DMS114 treated with DMSO at 0.1 percent for 48 hours (cell line): ENCODE measurements around the gene LHX3.
"Not testable (repeated sequence)": the region's sequence is repeated elsewhere in the genome, so short reads cannot be mapped to it uniquely, and the experiment has no call there.

Experiments
- DNase-seq: peaks from one replicate; lab custom pipeline; 2025; ENCODE audit not compliant: unreplicated experiment; lab: John Stamatoyannopoulos, UW

Gene LHX3

DNA sequence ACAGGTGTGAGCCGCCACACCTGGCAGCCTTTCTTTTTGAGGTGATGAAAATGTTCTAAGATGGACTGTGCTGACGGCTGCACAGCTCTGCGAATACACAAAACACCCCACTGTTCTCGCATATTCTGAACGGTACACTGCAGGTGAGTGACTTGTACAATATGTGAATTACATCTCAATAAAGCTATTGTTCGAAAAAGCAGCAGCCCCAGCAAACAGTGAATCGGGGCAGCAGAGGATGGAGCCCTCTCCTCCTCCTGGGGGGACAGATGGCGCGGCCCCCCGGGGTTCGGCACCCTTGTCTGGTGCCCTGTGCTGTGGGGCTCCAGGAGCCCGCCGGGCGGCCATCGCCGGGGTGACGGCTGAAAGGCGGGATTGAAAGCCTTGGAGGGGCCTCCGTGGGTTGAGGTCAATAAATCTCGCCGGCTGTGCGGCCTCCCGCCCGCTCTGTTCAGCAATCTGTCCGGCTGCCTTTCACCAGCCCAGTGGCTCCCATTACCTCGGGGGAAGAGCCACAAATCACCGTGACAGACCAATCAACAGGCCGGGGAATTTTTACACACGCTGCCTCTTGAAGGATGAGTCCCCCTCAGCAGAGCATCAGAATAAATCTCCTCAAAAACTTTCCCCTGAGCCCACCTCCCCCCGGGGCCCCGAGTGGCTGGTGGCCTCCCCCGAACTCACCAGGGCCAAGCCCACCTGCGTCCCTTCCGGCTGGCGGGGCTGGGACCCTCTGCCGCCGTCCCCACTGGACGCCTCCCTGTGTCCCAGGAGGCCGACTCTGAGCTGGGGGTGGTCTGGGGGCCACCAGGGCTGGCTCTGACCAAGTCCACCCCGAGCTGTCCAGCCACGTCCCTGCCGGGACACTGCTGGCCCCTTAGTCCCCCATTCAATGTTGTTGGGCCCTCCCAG, 48.5 kb downstream of the LHX3 start:
- no peak for DNase-seq

DNA sequence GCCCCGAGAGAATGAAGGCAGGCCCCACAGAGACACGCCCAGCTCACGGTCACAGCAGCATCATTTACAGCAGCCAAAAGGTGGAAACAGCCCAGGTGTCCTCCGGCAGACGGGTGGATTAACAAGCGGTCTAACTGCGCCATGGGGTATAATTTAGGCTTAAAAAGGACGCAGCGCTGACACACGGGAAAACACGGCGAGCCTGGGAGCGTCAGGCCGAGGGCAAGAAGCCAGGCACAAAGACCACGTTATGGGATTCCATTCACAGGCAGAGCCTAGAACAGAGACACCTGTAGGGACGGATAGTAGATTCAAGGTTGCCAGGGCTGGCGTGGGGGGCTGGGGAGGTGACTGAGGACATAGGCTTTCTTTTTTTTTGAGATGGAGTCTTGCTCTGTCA, 49.4 kb downstream of the LHX3 start:
- no peak for DNase-seq

DNA sequence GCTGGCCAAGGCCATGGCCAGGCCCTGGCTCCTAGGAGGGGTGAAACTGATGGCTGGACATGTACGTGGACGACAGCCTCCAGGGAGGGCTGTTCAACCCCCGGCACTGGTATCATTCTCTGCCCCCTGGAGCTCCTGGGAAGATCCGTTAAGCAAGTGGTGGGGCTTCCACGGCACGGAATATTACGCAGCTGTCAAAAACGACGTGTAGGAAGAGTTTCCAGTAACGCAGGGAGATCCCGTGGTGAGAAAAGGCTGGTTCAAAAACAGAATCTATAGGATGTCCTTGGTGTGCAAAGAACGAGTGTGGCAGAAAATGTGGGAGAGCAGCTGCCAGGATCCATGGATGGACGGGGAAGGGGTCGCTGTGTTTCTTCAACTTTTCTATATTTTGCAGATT, 50.0 kb downstream of the LHX3 start:
- no peak for DNase-seq

DNA sequence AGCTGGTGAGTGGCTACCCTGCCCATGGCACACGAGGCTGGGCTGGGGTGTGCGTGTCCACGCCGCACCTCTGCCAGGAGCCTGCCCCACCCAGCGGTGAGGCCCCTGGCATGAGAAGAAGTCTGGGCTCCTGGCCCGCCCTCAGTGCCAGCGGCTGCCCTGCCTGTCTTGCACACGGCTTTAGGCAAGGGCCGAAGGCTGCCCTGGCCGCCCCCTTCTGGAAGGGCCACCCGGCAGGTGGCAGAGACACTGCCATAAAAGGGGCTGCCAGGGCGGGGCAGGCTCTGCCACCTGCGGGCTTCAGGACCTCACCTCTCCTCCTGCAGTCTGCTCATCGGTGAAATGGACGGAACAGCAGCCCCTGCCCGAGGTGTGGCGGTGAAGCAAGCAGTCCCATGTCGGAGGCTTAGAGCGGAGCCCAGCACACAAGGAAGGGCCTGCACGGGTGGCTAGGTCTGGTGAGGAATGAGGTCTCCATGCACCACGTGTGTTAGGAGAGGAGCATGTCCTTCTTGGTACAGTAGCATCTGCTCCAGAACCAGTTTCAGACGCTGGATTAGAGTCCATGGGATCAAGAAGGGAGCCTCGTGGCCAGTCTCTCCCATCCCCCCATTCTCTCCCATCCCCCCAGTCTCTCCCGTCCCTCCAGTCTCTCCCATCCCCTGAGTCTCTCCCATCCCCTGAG, 51.4 kb downstream of the LHX3 start:
- DNase-seq: no peak

DNA sequence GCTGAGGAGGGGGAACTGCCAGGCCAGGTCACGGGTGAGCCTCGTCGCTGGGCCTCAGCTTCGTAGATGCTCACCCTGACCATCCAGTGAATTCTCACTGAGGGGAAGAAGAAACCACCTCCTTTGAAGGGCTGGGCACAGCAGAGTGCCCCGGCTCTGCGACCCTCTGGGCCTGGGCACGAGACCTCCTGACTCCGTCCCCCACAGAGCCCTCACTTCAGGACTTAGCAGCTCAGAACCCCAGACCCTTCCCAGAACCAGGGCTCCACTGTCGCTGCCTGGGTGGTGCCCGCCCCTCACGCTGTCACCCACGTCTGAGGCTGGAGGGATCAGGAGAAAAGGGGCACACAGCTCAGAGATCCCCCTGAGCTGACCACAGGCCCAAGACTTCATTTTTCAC, 52.0 kb downstream of the LHX3 start:
- DNase-seq: no peak

DNA sequence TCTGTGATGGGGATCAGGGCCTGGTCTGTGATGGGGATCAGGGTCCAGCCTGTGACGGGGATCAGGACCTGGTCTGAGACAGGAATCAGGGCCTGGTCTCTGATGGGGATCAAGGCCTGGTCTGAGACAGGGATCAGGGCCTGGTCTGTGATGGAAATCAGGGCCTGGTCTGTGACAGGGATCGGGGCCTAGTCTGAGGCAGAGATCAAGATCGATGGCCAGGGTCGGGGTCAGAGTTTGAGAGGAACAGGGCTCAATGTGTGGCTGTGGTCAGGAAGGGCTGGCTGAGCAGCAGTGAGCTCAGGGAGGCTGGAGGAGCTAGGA, 52.4 kb downstream of the LHX3 start:
- no peak for DNase-seq

DNA sequence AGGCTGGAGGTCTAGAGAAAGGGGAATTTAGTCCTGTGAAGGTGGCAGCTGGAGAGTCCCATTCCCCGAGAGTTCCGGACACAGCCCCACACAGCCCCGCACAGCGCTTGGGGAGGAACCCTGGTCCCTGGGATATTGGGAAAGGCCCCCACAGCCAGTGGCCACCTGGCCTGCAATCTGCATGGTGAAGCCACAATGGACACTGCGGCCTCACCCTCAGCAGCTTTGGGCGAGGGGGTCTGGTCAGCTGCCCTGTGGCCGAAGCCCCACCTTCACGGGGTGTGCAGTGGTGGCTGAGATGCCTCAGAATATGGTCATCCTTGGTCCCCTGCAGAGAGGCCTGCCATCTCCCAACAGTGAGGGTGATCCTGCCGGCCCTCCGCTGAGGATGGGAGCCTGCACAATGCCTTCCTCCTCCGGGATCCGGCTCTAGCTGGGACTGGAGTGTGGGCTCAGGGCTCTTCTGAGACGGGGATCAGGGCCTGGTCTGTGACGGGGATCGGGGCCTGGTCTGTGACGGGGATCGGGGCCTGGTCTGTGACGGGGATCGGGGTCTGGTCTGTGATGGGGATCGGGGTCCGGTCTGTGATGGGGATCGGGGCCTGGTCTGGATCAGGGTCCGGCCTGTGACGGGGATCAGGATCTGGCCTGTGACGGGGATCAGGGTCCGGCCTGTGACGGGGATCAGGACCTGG, 52.9 kb downstream of the LHX3 start:
- DNase-seq: no peak

DNA sequence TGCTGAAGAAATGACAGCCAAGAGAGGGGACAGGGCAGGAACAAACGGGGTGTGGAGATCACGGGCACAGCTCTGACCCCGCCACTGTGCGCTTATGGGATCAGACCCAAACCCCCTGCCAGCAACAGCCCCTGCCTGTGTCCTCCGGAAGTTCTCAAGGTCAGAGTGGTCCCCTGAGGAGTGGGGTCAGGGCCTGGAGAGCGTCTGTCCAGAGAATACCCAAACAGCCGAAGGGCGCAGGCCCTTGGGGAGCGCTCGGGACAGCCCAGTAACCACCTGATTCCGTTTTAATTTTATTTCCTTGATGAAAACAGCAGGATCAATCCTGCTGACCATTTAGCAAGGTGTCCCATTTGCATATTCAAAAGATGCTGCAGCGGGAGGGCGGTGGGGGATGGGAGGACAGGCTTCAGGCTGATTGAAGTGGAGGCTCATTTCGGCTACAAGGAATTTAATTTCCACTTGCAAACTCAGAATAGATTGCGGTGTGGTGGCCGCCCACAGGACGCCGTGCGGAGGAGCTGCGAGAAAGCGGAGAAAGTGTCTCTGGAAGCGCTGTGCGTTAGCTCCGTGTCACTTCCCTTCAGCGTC, 53.6 kb downstream of the LHX3 start:
- no peak for DNase-seq

DNA sequence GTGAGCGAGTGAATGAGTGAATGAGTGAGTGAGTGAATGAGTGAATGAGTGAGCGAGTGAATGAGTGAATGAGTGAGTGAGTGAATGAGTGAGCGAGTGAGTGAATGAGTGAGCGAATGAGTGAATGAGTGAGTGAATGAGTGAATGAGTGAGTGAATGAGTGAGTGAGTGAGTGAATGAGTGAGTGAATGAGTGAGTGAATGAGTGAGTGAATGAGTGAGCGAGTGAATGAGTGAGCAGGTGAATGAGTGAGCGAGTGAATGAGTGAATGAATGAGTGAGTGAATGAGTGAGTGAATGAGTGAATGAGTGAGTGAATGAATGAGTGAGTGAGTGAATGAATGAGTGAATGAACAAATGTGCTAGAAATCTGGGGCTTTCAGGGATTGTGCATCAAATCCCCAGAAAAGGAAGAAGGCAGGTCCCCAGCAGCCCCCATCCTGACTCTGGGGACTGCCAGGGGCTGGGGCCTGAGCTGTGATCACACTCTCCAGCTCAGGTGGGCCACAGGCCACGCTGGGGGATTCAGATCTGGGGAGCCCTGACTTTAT, 54.2 kb downstream of the LHX3 start:
- not testable (repeated sequence) for DNase-seq

DNA sequence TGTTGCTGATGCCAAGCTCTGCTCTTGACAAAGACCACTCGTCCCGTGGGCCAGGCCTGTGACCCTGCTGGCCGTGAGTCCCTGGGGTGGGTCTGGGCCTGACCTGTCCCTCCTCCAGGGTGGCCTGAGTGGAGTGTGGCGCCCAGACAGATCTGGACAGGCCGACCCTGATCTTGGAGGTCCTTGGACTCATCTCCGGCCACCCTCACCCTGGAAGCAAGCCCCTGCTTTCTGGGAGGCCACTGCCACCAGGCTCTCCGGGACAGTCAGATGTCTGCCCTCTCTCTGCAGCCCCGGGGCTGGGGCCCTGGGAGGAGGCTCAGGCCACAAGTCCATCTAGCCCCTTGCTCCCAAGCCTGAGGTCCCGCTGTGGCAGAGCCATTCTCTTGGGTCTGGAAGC, 55.1 kb downstream of the LHX3 start:
- no peak for DNase-seq

DNA sequence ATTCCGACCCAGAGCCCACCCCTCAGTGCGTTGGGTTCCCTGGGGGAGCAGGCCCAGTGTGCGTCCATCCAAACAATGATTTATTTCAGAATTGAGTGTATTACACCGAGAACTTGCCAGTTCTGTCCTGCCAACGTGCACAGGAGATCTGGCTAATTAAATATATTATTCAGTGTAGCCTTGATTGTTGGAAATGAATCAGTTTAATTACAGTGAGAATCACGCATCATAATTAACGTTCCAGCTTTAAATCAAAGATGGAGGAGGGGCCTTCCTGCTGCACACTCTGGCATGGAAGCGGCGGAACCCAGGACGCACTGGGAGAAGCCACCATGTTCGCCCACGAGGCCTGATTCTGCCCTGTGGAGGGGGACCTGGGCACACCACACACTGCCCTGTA, 55.6 kb downstream of the LHX3 start:
- DNase-seq: no peak

DNA sequence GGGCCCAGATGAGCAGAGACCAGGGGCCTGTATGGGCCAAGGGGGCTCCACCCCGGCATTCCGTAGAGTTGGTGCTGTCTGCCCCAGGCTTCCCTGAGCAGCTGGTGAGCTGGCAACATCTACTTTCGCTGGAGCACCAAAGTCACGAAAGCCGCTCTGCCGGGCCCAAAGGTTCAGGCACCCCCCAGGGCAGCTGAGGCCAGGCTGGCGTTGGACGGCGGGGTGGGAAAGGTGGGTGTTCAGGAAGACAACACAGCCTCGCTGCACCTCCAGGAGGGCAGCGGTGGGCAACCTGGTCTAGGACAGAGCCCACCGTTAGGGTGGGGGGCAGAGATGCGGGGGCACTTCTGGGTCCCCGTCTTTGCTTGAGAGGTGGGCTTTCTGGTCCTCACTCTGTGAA, 56.2 kb downstream of the LHX3 start:
- no peak for DNase-seq

DNA sequence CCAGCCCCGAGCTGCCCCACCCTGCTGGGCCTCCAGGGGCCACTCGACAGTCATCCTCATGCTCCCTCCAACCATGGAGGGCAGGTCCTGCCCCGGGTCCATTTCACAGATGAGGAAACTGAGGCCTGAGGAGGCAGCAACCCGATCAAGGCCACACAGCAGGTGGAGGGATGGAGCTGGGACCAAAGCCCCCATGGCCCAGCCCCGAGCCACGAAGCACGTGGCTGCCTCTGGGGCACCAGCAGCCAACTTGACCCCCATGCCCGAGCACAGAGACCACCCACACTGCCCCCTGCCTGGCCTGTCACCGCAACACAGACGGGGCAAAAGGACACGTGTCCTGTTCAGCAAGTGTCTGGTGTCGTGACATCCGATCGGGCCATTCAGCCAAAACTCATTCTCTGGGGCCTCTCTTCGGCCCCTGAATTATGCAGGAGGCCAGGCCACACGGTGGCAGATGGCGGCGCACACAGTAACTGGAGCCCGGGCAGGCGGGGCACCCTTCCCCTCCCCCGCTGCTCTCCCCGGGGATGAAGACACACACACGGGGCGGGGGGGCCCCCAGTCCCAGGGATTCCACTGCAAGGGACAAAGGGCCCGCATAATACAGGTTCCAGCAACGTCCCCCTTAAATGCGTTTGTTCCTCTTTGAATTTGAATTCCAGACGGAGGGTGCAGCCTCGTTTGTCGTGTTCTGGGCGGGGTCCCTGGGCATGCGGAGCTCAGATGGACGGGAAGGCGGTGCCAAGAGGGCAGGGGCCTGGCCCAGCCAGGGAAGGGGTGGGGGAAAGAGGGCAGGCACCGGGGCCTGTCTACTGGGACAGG, 56.8 kb downstream of the LHX3 start:
- no peak for DNase-seq

DNA sequence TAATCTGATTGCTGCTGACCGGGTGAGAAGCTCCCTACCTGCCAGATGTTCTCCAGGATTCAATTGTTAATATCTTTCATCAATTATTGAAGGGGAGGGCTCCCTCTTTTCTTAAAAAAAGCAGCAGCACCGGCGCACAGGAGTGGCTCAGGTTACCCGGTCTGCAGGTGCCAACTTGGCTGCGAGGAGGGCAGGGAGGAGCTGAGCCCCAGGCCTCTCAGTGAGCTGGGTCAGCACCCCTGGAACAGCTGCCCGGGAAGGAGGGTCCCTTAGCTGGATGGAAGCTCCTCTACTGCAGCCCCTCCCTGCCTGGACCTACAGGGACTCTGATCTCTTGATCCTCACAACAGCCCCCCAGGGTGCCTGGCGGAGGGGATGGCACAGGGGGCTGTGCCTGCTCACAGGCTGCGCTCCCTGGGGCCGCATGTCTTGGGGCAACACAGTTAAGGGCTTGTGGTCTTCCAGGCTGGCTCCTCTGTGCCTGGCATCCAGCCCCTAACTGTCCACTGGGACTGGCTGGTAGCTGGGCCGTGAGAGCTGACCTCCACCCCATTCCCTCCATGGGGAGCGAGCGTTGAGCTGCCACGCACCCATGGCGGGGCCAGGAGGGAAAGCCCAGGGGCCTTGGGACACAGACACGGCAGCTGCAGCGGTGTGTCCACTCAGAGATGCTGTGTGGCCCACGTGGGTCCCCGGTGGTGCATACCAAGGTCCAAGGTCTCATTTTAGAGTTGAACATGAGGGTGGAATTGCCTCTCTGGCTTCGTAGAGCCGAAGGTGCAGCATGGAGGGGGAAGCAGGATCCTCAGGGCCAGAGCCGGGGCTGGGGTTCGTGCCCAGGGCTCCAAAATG, 57.7 kb downstream of the LHX3 start:
- DNase-seq: no peak
